LNCaP clone FGC (cell line): ENCODE measurements around the gene IGDCC3.

Source experiments
- DNase-seq: peaks from one replicate; pipeline ENCODE4 v3.0.0-alpha.2; 2011; ENCODE audit warnings: low read depth
- H3K4me3 ChIP-seq: 2 replicates; pipeline ENCODE4 v1.5.1; 2011; ENCODE audit warnings: mild to moderate bottlenecking, low read depth, low read length, control low read depth
- CTCF ChIP-seq: IDR thresholded peaks from 2 replicates; pipeline ENCODE4 v1.5.1; 2012; ENCODE audit warnings: mild to moderate bottlenecking; ENCODE audit not compliant: control insufficient read depth, insufficient read depth; ENCODE audit errors: extremely low read depth

IGDCC3 gene

GRCh38 chr15:65342493-65342892 is 35.3 kb downstream of the IGDCC3 start:
- H3K4me3 ChIP-seq: no peak overlapping the region
- no peak for DNase-seq
- no peak for TF ChIP-seq CTCF

DNA sequence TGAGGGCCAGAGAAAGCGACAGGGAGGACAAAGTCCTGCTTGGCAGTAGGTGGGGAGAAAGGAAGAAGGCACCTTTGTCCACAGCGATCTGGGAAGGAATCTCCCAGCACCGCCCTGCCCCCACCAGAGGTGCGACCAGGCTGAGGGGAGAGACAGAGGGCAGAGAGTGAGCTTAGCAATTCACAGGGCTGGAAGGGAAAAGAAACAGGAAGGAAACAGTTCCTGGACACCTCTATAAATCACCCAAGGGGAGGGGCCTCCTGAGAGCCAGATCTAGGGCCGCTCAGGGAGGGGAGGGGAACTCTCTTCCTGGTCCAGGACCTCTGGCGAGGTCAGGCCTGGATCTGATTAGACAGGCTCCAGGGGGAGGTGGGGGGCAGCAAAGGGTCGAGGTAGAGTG is 37.9 kb downstream of the IGDCC3 start:
- TF ChIP-seq CTCF: no peak
- H3K4me3 ChIP-seq: no peak overlapping the region
- DNase-seq: no peak

- no peak overlapping the region for H3K4me3 ChIP-seq
- TF ChIP-seq CTCF: no peak
- DNase-seq: no peak
Measured at GRCh38 chr15:65339416-65339815, 38.4 kb downstream of the IGDCC3 start.

DNA sequence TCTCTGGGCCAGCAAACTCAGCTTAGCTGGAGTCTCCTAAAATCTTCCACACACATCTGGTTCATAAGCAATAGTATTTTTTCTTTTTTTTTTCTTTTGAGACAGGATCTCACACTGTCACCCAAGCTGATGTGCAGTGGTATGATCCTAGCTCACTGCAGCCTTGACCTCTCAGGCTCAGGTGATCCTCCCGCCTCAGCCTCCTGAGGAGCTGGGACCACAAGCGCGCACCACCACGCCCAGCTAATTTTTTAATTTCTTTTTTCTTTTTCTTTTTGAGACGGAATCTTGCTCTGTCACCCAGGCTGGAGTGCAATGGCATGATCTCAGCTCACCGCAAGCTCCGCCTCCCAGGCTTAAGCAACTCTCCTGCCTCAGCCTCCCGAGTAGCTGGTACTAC is 39.0 kb downstream of the IGDCC3 start:
- no peak for DNase-seq
- TF ChIP-seq CTCF: no peak
- no peak overlapping the region for H3K4me3 ChIP-seq

GRCh38 chr15:65338366-65338765 is 39.4 kb downstream of the IGDCC3 start:
- no peak for TF ChIP-seq CTCF
- H3K4me3 ChIP-seq: no peak overlapping the region
- DNase-seq: no peak

GRCh38 chr15:65337436-65338070 is 40.2 kb downstream of the IGDCC3 start:
- H3K4me3 ChIP-seq: no peak overlapping the region
- TF ChIP-seq CTCF: no peak
- DNase-seq: no peak
